Colonic mucosa (tissue), 4 donors: ENCODE results near the gene STIMATE. TPM values are rescaled to one million over a fixed set of nuclear protein-coding genes. Genes with fewer than 3 reads are reported as not detected.

ENCODE experiments used
- DNase-seq: peaks from one replicate; pipeline ENCODE4 v3.0.0-alpha.2; 2020
- H3K27ac ChIP-seq: fragments of 200-600 bp; one replicate; pipeline ENCODE4 v1.8.0; 2021
- H3K27me3 ChIP-seq: fragments of 200-600 bp; one replicate; pipeline ENCODE4 v1.8.0; 2021
- H3K36me3 ChIP-seq: fragments of 200-600 bp; one replicate; pipeline ENCODE4 v1.8.0; 2021
- H3K4me1 ChIP-seq: fragments of 200-600 bp; one replicate; pipeline ENCODE4 v1.8.0; 2021; ENCODE audit warnings: mild to moderate bottlenecking
- H3K4me3 ChIP-seq: fragments of 200-600 bp; one replicate; pipeline ENCODE4 v1.8.0; 2021
- H3K9ac ChIP-seq, 2 donors: one replicate each; pipeline ENCODE4 v1.7.0; 2013; ENCODE audit warnings: control low read depth in 2 of 2, low read depth in 2 of 2, low read length in 2 of 2
- H3K9me3 ChIP-seq: fragments of 200-600 bp; one replicate; pipeline ENCODE4 v1.8.0; 2021
- CTCF ChIP-seq: fragments of 200-600 bp; IDR thresholded peaks from one replicate; pipeline ENCODE4 v1.8.0; 2022; ENCODE audit warnings: antibody characterized with exemption, mild to moderate bottlenecking
- intact Hi-C: fragments of 100-400 bp; cut with DNase I; formaldehyde crosslinking; loops from one replicate; pipeline ENCODE4 v1.14.1; 2022
- total RNA-seq, 2 donors: library from RNA; stranded (reverse); fragmentation: NEBNext Ultra II Directional in 1 of 2; extraction: Animal tissue kit (Norgen Biotek cat#: 25700) in 1 of 2; gene quantifications; one replicate each; pipeline ENCODE4 v1.2.1, GENCODE V29; 2021
- donor health status: healthy.
- donor health status: DM: no; HTN: no; CAD: no.
- donor health status: DM: no; HTN: no; CAD: no.

STIMATE gene
- total RNA-seq, 2 donors from 2014 or later: 7.4 to 15.3 TPM

- no peak within 1 kb of the TSS for H3K27ac ChIP-seq
- H3K9me3 ChIP-seq: no peaks in the 10 kb centered on the region
- no peaks in the 10 kb centered on the region for H3K36me3 ChIP-seq
- no peak for DNase-seq
- no peak within 1 kb of the TSS for H3K9ac ChIP-seq
- TF ChIP-seq CTCF: no peak
- H3K4me3 ChIP-seq: no peak within 1 kb of the TSS
- intact Hi-C loops: no loop called here
- H3K27me3 ChIP-seq: no peaks in the 10 kb centered on the region
- no peaks in the 10 kb centered on the region for H3K4me1 ChIP-seq
Observed at GRCh38 chr3:52830535-52831258, 66.7 kb downstream of the STIMATE start, which contains the start of gene ITIH4. Gene ITIH4 (minus strand): TSS chr3:52830672. CDS start chr3:52830642, 30 bp downstream.

- Histone ChIP-seq H3K27me3 (no peaks in the 10 kb centered on the region), H3K27ac (no peak overlapping the region), H3K4me3 (no peak overlapping the region), H3K9ac (no peak overlapping the region), H3K9me3 (no peaks in the 10 kb centered on the region), H3K4me1 (no peaks in the 10 kb centered on the region), H3K36me3 (no peaks in the 10 kb centered on the region)
- DNase-seq: no peak
- TF ChIP-seq CTCF: no peak
- intact Hi-C loops: no loop called here
Observed at GRCh38 chr3:52829906-52830463, 67.4 kb downstream of the STIMATE start.

GRCh38 chr3:52829482-52829881, 67.9 kb downstream of the STIMATE start:
- H3K27me3 ChIP-seq: no peaks in the 10 kb centered on the region
- H3K27ac ChIP-seq: no peak overlapping the region
- H3K36me3 ChIP-seq: no peaks in the 10 kb centered on the region
- H3K9ac ChIP-seq: no peak overlapping the region
- intact Hi-C loops: no loop called here
- TF ChIP-seq CTCF: no peak
- no peaks in the 10 kb centered on the region for H3K9me3 ChIP-seq
- no peak overlapping the region for H3K4me3 ChIP-seq
- no peaks in the 10 kb centered on the region for H3K4me1 ChIP-seq
- no peak for DNase-seq

- no peak for TF ChIP-seq CTCF
- no peak for DNase-seq
Observed at GRCh38 chr3:52827866-52828376, 69.4 kb downstream of the STIMATE start.

GRCh38 chr3:52827441-52827840, 69.9 kb downstream of the STIMATE start:
- Histone ChIP-seq H3K27ac (no peak overlapping the region), H3K9me3 (no peaks in the 10 kb centered on the region), H3K9ac (no peak overlapping the region), H3K36me3 (no peaks in the 10 kb centered on the region), H3K4me3 (no peak overlapping the region), H3K4me1 (no peaks in the 10 kb centered on the region), H3K27me3 (no peaks in the 10 kb centered on the region)
- TF ChIP-seq CTCF: no peak
- no peak for DNase-seq
- intact Hi-C loops: no loop called here

More at GRCh38 chr3:52827866-52828376, 69.4 kb downstream of the STIMATE start:
- intact Hi-C loops: no loop called here
- Histone ChIP-seq H3K9me3 (no peaks in the 10 kb centered on the region), H3K27me3 (no peaks in the 10 kb centered on the region), H3K27ac (no peak overlapping the region), H3K4me3 (no peak overlapping the region), H3K4me1 (no peaks in the 10 kb centered on the region), H3K36me3 (no peaks in the 10 kb centered on the region), H3K9ac (no peak overlapping the region)
